Bronchial epithelial cell (primary cell): Measurements from ENCODE around the gene GAL. TPM values are rescaled to one million over a fixed set of nuclear protein-coding genes. Genes with fewer than 3 reads are reported as not detected.

Experiments
- DNase-seq: peaks from one replicate; pipeline ENCODE4 v3.0.0-alpha.2; 2010; ENCODE audit warnings: low read depth
- FAIRE-seq: peaks from 2 replicates; lab custom pipeline; 2011; peaks lifted over from hg19 to GRCh38; lab: Jason Lieb, UNC
- H3K27me3 ChIP-seq: 2 replicates; pipeline ENCODE4 v1.5.1; 2011; ENCODE audit warnings: low read length; ENCODE audit not compliant: control insufficient read depth, insufficient read depth
- H3K36me3 ChIP-seq: 2 replicates; pipeline ENCODE4 v1.5.1; 2011; ENCODE audit warnings: low read length; ENCODE audit not compliant: control insufficient read depth, insufficient read depth
- H3K4me3 ChIP-seq: 2 replicates; pipeline ENCODE4 v1.5.1; 2011; ENCODE audit warnings: mild to moderate bottlenecking, low read depth, low read length, control low read depth
- total RNA-seq: library from RNA; depleted of rRNA; stranded (reverse); fragments of >200 nt; gene quantifications from 2 replicates; pipeline ENCODE4 v1.2.1, GENCODE V29; 2014
- TF ChIP-seq, protein P1 (sequence below): IDR thresholded peaks from 2 replicates; pipeline ENCODE4 v1.5.1; 2011; ENCODE audit warnings: mild to moderate bottlenecking, moderate library complexity, low read length, control low read depth, inconsistent platforms; ENCODE audit not compliant: insufficient read depth, severe bottlenecking

GAL gene
- total RNA-seq, 1 donor from 2014 or later: 0.53 TPM

DNA sequence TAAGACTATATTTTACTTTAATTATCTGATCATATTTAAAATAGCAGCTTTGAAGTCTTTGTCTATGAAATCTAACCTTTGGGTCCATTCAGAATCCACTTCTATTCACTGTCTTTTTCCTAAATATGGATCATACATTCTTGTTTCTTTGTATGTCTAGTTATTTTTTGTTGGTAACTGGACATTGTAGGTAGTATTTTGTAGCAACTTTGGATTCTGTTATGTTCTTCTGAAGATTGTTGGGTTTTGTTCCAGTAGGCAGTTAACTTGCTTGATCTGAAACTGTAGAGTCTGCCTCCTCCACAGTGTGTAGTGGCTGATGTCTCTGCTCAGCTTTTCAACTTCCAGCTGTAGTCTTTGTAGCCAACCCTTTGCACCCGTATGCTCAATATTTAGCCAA is 37.5 kb upstream of the GAL start:
- peaks cover 2% of the 10 kb centered on the region for H3K27me3 ChIP-seq
- no peaks in the 10 kb centered on the region for H3K36me3 ChIP-seq
- no peak for DNase-seq
- no peak overlapping the region for H3K4me3 ChIP-seq
- TF ChIP-seq, protein P1, sequence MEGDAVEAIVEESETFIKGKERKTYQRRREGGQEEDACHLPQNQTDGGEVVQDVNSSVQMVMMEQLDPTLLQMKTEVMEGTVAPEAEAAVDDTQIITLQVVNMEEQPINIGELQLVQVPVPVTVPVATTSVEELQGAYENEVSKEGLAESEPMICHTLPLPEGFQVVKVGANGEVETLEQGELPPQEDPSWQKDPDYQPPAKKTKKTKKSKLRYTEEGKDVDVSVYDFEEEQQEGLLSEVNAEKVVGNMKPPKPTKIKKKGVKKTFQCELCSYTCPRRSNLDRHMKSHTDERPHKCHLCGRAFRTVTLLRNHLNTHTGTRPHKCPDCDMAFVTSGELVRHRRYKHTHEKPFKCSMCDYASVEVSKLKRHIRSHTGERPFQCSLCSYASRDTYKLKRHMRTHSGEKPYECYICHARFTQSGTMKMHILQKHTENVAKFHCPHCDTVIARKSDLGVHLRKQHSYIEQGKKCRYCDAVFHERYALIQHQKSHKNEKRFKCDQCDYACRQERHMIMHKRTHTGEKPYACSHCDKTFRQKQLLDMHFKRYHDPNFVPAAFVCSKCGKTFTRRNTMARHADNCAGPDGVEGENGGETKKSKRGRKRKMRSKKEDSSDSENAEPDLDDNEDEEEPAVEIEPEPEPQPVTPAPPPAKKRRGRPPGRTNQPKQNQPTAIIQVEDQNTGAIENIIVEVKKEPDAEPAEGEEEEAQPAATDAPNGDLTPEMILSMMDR: no peak
- FAIRE-seq: no peak

- H3K27me3 ChIP-seq: peaks cover 2% of the 10 kb centered on the region
- TF ChIP-seq, protein P1: no peak
- no peak for FAIRE-seq
Observed at GRCh38 chr11:68649851-68650555, 34.3 kb upstream of the GAL start.

DNA sequence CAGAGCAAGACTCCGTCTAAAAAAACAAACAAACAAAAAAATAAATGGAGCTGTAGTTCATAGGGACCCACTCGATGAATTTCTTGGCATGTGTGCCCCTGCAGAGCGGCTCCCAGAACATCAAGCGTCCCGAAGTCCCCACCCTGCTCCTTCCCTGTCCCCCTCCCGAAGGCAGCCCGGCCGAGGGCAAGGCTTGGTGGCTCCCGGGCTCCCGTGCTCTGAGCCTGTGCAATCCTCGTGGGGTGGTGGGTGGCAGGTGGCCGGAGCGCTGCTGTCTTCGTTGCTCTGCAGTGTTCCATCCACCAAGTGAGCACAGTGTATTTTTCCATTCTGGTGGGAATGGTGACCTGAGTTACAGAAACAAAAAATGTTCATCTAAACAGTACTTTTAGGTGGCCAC is 33.5 kb upstream of the GAL start:
- Histone ChIP-seq H3K27me3 (peaks cover 2% of the 10 kb centered on the region), H3K36me3 (no peaks in the 10 kb centered on the region), H3K4me3 (no peak overlapping the region)
- DNase-seq (no peak), FAIRE-seq (no peak)
- TF ChIP-seq, protein P1: no peak

More at GRCh38 chr11:68649851-68650555, 34.3 kb upstream of the GAL start:
- H3K4me3 ChIP-seq: no peak overlapping the region
- no peak for DNase-seq
- no peaks in the 10 kb centered on the region for H3K36me3 ChIP-seq

GRCh38 chr11:68651208-68651984 is 32.9 kb upstream of the GAL start:
- H3K36me3 ChIP-seq: no peaks in the 10 kb centered on the region
- FAIRE-seq (no peak), DNase-seq (peak; percentile 14)
- TF ChIP-seq, protein P1: no peak
- H3K4me3 ChIP-seq: no peak overlapping the region
- H3K27me3 ChIP-seq: peaks cover 2% of the 10 kb centered on the region

DNA sequence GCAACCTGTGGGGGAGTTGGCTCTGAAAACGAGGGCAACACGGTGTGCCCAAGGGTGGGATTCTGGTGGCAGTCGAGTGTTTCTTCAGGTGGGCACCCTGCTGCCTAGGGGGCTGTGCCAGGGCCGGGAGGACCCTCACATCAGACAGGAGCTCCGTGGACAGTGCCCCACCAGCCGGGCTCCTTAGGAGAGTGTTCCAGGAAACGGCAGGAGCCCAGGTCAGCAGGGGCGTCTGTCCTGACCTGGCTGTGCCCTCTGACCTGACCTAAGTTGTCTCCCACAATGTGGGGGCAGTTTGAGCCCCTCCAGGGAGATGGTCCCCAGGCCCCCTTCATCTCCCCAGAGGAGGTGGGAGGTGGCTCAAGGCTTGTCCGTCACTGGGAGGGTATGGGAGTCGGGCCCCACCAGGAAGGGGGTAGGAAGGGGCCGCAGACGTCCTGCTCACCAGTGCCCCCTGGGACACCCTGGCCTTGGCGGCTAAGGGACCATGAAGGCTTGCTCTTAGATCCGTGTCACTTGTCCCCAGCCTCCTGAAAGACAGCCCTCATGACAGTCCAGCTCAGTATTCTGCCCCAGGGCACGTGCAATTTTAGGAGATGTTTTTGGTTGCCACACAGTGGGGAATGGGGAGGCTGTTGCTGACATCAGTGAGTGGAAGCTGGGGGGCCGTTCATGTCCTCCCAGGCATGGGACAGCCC is 32.2 kb upstream of the GAL start:
- no peak overlapping the region for H3K4me3 ChIP-seq
- peaks cover 4% of the 10 kb centered on the region for H3K27me3 ChIP-seq
- DNase-seq: no peak
- no peak for FAIRE-seq
- TF ChIP-seq, protein P1: no peak
- H3K36me3 ChIP-seq: no peaks in the 10 kb centered on the region
